C4-2B (cell line): ENCODE measurements around the gene IGF2BP1.
"Not testable (repeated sequence)": the region's sequence is repeated elsewhere in the genome, so short reads cannot be mapped to it uniquely, and the experiment has no call there.

ENCODE experiments used
- H3K27ac ChIP-seq: fragments of 450-650 bp; 2 replicates; pipeline ENCODE4 v1.5.1; 2017
- CTCF ChIP-seq: fragments of 450-650 bp; conservative IDR thresholded peaks from 2 replicates; pipeline ENCODE4 v1.5.1; 2017; ENCODE audit warnings: mild to moderate bottlenecking
- ZFX ChIP-seq: fragments of 450-650 bp; IDR thresholded peaks from 2 replicates; pipeline ENCODE4 v1.6.1; 2017

IGF2BP1 gene

GRCh38 chr17:49003557-49004511 is 6.6 kb downstream of the IGF2BP1 start:
- TF ChIP-seq CTCF (no peak), ZFX (no peak)
- H3K27ac ChIP-seq = no peak overlapping the region

- no peak overlapping the region for H3K27ac ChIP-seq
- TF ChIP-seq ZFX (no peak), CTCF (no peak)
Observed at GRCh38 chr17:49005140-49005539, 8.0 kb downstream of the IGF2BP1 start.

- not testable (repeated sequence) for H3K27ac ChIP-seq
Observed at GRCh38 chr17:49008908-49009307, 11.7 kb downstream of the IGF2BP1 start.

GRCh38 chr17:49012769-49013255 is 15.6 kb downstream of the IGF2BP1 start:
- TF ChIP-seq CTCF (no peak), ZFX (no peak)
- H3K27ac ChIP-seq = no peak overlapping the region

- TF ChIP-seq ZFX = no peak
- TF ChIP-seq CTCF = no peak
- no peak overlapping the region for H3K27ac ChIP-seq
Observed at GRCh38 chr17:49013311-49014213, 16.4 kb downstream of the IGF2BP1 start.

- TF ChIP-seq ZFX = no peak
- TF ChIP-seq CTCF = no peak
- H3K27ac ChIP-seq = no peak overlapping the region
Observed at GRCh38 chr17:49015179-49015923, 18.2 kb downstream of the IGF2BP1 start.

- no peak overlapping the region for H3K27ac ChIP-seq
- TF ChIP-seq CTCF = no peak
- no peak for TF ChIP-seq ZFX
Observed at GRCh38 chr17:49015924-49016774, 19.0 kb downstream of the IGF2BP1 start.
